GM18519 (cell line): Measurements from ENCODE around the gene CTSZ.

Source experiments
- ATAC-seq: cut with Tn5 transposase; IDR thresholded peaks from one replicate; pipeline ENCODE4 v1.9.1; 2021; ENCODE audit warnings: mild to moderate bottlenecking, moderate library complexity; ENCODE audit not compliant: unreplicated experiment, low FRiP score

CTSZ gene

DNA sequence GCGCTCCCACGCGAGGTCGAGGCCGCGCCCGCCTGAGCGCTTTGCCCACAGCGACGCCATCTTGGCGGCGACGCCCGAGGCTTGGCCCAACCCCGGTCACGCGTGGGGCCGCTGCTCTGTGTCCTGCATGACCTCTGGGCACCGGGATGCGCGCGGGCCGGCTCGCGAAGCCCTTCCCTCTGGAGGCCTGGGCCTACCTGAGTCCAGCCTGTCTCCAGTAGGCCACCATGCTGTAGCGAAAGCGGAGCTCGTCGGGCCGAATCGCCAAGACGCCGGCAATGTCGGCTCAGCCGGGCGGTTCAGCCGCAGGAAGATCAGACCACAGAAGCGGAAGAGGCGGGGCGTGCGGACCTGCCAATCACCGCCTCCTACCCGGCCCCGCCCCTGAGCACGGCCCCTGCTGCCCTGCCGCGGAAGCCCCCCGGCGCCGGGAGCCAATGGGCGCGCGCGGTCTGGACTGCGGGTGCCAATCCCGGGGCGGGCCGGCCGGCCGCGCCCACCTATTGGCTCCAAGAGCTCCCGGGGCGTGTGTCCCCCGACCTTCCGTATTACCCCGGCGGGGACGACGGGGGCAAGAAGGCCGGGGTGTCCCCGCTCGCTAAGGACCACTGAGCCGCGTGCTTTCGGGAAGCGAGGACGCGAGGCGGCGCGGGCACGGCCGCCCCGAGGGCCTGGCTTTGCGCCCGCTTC lies 25.1 kb upstream of the CTSZ start, which contains the start of gene ATP5F1E:
Gene ATP5F1E, minus strand, starts transcription at position 313 of the 690 bp plus-strand sequence. Its CDS starts 84 bp downstream, at position 229.
- peak; percentile 78 for ATAC-seq

DNA sequence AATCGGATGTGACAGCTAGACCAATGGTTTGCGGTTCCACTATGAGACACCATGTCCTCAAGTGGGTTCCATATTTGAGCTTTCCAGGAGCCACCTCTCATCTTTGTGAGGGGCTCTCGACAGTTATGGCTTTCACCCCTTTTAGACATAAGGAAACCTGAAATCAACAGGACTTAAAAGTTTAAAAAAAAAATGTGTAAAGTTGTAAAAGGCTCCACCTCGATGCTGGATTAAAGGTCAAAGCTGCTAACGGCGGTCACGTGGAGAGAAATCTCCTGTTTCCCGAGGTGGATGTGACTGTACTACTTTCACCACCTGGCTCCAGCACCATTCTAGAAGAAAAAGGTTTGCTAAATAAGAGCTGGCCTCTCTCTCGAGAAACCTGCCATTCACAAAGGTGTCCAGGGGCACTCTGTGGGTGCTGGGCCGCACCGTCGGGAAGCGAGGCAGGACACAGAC lies 24.5 kb upstream of the CTSZ start:
- ATAC-seq: no peak

DNA sequence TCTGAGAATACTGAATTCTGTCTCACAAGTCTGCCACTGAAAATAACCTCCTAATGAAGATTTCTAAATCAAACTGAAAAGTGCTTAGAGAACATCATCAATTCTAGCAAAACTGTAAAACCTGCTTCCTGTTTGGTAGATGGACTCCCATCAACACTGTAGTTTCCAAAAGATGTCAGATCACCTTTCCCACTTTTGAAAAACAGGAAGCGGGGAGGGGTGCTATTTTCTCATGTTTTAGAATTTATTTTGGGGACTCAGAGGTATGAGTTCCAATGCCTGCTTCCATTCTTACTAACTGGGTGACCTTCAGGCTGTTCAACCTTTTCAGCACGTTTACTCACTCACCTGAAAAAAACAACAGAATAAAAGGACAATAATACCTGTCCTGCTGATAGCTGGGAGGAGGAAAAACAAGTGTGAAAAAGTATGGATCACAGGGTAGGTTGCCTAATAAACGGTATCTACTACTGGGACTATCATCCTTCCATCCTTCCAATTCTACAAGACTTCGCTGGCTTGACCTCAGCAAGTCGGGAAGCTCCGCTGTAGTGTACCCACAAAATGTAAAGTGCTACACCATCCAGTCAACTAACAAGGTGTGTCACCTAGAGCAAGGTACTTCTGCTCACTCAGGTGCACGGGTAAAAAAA lies 24.0 kb upstream of the CTSZ start:
- ATAC-seq: no peak

DNA sequence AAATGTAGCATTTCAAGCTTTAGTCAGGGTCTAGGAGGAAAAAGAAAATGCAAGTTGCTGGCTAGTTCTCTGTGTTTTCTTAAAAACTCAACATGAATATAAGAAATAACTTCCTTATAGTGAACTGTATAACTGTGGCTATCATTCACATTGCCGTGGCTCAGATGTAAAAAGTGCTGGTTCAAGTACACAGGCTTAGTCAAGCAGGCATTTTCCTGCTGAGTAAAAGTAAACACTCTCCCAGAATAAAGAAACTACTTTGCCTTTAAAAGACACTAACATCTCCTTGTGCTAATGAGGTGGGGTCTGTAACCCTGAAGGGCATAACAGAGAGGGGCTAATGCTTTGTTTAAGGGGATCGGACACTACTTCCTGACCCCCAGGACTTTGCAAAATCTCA lies 21.8 kb upstream of the CTSZ start:
- ATAC-seq: no peak

DNA sequence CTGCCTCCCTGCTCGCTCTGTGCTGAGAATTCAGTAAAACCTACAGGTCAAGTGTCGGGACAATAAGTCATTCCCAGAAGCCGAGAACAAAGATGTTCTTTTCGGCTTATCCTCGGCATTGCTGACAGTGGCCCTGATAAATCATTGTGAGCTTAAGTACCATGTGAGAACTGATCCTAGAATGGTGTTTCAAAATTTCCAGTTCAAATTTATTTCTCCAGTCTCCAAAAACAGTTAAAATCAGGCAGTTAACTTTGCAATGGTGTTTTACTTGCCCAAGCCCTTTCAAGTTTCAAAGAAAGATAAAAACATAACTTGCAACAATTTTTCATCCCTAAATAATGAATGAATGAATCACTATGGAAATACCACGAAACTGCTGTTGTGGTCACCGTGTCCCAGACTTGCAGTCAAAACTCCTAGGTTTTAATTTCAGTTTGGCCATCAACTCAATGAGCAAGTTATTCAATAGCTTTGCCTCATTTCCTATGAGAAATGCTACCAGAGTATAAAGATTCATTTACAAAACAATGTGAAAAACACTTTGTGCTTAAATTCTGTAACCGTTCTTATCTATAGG lies 20.8 kb upstream of the CTSZ start:
- no peak for ATAC-seq

DNA sequence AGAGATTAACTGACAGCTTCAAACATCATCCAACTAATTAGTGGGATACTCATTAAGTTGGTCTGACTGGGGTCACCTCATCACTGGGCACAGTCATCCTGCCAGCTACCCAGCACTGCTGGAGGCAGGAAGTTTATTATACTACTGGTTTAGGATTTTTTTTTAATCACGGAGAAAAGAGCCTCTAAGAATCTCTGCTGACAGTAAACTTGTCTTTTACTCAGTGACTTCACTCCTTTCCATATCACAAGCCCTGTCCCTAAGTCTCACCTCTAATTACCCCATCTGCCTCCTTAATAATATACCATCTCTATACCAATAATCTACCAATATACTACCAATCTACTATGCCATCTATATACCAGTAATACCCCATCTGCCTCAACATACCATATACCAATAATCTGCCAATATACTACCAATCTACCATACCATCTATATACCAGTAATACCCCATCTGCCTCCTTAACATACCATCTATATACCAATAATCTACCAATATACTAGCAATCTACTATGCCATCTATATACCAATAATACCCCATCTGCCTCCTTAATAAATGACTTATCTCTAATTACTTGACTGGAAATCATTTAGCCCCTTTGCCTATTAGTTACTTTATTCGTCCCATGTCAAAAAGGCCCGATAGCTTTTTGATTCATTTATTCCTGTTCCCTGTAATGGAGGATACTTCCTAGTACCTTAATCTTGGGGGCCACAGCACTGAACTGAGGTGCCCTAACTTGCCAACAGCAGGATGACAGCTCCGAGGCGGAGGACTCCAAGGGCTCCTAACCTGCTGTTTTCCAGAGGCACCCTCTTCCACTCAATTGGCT lies 20.1 kb upstream of the CTSZ start:
- ATAC-seq: no peak

DNA sequence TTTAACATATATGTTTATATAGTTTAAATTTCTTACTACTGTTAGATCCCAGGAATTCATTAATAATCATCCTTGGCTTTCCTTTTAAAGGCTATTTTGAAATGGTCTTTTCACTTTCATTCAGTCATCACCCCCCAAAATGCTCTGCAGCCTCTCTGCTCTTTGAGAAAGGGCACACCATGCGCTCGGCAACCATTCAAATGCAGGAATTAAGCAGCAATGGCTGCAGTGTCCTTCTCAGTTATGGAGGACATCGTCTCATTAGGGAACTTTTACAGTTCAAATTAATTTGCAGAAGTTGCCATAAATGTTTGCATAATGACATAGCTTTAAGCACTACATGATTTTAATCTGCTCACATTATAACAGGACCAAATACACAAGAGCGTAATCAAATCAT lies 18.5 kb upstream of the CTSZ start:
- no peak for ATAC-seq

DNA sequence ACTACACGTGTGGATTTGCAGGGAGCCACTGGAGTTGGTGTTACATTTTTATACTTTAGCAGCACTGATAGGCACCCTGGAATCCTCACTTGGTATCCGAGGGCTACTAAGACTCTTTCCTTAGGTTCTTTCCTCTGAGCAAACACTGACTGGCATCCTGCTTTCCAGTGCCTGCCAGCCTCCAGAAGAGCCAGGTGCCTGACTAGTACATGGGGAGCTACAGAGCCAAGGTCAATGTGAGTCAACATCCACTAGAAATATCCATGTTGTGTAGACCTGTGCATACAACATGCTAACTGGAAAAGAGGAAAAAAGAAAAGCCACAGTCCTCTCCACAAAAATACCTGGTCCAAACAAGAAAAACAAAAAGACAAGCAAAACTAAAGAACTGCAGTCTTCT lies 18.0 kb upstream of the CTSZ start:
- no peak for ATAC-seq

DNA sequence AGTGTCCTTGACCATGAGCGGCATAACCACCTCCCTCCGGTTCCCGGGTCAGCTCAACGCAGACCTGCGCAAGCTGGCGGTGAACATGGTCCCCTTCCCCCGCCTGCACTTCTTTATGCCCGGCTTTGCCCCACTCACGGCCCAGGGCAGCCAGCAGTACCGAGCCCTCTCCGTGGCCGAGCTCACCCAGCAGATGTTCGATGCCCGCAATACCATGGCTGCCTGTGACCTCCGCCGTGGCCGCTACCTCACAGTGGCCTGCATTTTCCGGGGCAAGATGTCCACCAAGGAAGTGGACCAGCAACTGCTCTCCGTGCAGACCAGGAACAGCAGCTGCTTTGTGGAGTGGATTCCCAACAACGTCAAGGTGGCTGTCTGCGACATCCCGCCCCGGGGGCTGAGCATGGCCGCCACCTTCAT lies 17.1 kb upstream of the CTSZ start:
- no peak for ATAC-seq

DNA sequence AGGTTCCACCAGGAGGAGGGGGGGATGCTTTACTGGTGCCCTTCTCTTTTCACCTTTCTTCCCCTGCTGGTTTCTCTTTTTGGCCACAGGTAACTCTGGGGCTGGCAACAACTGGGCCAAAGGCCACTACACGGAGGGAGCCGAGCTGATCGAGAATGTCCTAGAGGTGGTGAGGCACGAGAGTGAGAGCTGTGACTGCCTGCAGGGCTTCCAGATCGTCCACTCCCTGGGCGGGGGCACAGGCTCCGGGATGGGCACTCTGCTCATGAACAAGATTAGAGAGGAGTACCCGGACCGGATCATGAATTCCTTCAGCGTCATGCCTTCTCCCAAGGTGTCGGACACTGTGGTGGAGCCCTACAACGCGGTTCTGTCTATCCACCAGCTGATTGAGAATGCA lies 16.6 kb upstream of the CTSZ start:
- ATAC-seq: no peak

DNA sequence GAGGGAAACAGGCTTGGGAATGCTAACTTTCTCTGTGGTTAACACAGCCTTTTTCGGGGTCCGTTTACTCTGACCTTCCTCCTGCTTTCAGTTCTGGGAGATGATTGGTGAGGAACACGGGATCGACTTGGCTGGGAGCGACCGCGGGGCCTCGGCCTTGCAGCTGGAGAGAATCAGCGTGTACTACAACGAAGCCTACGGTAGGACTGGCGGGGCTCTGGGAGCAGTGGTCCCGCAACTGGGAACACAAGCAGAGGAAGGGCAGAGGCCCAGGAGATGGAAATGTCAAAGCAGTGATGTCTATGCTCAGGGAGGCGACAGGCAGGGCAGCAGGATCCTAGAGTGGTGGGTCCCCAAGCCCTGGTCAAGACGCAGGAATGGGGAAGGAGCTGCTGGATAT lies 15.7 kb upstream of the CTSZ start:
- ATAC-seq: no peak

DNA sequence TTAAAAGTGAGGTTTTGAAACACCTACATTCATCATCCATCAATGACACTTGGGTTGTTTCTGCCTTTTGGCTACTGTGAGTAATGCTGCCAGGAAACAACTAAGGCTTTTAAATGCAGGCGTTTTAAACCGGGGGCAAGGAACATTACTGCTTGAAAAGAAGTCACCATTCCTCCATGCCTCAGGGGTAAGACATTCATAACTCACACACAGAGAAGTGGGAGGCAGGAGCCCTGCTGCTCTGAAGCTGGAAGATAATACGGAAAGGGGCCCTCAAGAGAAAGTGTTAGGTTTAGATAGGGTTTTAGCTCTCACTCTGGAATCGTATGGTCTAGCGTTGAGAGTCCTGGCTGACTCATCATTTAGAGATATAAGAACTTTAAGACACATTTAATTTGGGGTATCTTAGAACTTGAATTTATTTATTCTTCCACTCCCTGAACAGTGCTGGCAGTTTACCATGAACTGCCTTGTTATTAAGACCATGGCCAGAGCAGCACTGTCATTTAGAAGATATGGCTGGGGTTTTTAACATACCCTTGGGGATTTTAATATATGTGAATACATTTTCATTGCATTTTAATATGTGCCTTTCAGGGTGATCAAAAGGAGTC lies 14.0 kb upstream of the CTSZ start:
- ATAC-seq: no peak

DNA sequence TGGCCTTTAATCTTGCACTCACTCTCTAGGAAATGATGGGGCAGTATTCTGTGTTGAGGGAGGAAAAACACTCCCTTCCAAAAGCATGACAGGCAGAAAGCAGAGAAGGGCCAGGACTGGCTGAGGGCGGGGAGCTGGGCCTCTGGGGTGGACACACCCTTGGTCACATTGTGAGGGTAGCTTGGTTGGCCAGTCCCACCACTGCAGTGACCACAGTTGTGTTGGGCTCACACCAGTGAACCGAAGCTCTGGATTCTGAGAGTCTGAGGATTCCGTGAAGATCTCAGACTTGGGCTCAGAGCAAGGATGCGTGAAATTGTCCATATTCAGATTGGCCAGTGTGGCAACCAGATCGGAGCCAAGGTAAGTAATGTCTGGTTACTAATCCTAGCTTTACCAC lies 12.2 kb upstream of the CTSZ start, which contains the start of gene TUBB1:
Gene TUBB1, plus strand, starts transcription at position 213 of the 400 bp plus-strand sequence. Its CDS starts 94 bp downstream, at position 307.
- no peak for ATAC-seq

DNA sequence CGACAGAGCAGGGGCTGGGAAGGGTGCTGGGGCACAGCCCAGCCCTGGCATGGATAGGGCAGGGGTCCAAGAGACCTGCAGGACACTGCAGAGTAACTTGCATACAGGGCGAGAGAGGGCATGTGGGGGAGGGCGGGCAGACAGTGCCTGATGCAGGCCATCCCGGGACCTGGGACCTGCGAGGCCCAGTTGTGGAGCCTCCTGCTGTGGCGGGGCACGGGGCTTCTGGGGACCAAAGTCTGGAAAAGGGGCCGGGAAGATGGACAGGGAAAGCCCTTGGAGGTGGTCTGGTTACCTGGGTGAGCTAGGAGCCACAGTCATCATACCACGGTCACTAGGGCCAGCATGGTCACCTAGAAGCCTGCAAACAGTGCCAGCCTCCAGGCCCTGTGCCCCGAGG lies 11.8 kb upstream of the CTSZ start:
- no peak for ATAC-seq

DNA sequence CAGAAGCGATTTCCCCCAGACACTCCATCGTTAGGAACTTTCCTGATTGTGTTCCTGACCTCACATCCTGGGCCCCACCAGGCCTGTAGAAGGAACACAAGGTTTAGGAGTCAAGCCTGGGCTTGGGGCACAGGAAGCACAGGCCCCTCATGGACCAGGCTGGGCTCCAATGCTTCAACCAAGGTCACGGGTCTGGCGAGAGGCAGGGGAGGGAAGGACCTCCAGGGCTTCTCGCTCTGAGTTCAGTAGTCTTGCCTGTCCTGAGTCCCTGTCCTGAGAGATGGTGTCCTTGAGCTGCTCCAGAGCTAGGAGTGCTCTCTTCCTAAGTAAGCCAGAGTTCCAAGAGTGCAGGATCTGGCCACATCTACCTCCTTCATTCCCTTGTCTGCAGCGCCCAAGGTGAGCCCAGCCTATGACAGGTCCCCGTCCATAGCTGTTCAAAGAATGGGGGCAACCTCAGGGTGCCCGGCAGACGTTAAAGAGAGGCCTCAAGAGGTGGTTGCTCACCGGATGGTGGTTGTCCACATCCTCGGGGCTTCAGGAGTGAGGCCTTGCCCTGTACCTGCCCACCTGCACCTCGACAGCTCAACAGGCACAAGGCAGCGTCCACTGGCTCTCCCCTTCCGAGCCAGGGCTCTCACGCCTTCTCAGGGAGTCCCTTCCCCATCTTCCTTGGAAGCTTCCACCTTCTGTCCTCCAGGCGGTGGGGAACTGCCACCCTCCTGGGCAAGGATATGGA lies 10.6 kb upstream of the CTSZ start:
- no peak for ATAC-seq

DNA sequence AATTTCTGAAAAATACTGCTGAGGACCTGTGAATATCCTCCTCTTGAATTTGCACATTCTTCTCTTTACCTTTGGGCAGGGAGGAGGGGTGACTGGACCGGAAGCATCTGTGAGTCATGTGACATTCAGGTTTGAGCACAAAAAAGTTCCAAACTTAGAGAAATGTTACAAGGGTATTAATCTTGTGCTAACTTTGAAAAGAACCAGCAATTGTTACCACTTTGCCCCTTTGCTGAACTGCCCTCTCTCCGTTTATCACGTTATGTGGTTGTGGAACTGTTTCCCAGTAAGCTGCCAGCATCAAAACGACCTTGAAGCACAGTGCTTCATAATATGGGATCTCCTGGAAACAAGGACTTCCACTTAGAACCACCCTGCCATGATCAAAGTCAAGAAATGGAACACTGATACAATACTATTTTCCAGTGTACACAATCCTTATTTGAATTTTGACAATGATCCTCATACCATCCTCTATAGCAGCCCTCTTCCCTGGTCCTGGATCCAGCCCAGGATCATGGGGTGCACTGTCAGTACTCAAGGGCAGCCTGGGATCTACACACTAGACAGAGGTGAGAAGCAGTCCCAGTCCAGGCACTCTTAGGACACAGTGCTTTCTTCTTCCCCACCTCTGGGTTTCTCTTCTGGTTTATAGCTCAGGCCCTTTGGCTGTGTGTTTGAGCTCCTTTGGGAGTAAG lies 9.9 kb upstream of the CTSZ start:
- ATAC-seq: no peak

DNA sequence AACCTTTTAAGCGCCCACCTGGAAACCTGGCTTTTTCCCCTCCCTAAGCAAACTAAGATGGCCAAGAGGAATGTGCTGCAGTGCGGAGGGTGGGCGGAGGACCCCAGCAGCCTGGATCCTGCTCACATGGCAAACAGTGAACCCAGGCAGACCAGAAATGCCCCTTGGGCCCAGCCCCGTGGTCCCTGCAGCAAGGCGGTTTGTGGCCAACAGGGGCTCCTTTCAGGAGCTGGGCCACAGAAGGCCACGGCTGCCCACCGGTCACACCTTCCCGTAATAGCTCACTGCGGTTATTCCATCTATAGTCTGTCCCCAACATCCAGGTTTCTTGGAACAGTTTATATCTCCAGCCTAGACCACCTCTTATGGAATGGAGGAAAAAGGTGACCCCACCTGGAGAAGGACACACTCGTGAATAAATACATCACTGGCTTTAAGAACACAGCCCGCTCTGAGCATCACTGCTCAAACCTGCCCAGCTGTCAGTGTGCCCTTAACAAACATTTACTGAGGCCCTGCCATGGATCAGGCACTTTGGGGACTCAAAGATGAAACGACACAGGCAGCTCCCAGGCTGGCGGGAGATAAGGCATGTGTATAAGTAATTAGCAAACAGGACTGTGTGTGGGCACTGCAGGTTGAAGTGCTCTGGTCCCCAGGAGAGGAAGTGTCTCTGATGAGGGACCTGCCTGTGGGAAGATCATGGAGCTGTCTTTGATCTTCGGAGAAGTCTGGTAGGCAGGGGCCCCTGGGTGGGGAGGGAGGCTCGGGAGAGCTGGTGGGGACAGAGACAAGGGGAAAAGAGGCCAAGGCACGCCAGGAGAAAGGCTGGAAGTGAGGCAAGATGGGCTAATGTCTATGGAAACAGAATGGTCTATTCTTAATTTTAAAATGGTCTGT lies 9.0 kb upstream of the CTSZ start:
- no peak for ATAC-seq

DNA sequence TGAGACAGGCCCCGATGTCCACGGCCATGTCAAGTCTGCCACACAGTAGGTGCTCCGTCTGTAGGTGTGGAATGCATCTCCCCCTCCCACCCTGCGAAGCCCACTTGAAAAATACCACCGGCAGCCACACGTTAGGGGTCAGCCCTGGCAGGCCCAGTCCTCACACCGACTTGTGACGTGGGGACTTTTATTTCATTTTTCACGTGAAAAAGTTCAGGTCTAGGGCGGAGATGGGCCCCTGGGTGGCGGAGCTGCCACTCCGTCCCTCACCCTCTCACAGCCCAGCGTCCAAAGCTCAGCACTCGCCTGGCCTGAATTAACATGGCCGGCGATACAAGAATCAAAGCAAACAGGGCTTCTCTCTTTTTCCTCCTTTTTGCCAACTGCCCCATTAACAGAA lies 8.4 kb upstream of the CTSZ start:
- ATAC-seq: no peak
